Adrenal gland (tissue), 5 donors: ENCODE results near the gene PTK6.

ENCODE experiments used
- POLR2A ChIP-seq, 2 donors: fragments of 450-650 bp; IDR thresholded peaks; one replicate each; pipeline ENCODE4 v1.6.1; 2017; ENCODE audit warnings: antibody characterized with exemption in 2 of 2, mild to moderate bottlenecking in 2 of 2, moderate library complexity in 1 of 2
- TF ChIP-seq, protein P1 (sequence below), 6 experiments: fragments of 450-650 bp in 4 of 6; fragments of 200-600 bp in 2 of 6; sonication (generic) in 1 of 6; IDR thresholded peaks; 1 replicate in 5 of 6; 2 replicates in 1 of 6; pipeline versions ENCODE4 v1.5.1 to v1.8.0; 2016 to 2021; ENCODE audit warnings: antibody characterized with exemption in 6 of 6, mild to moderate bottlenecking in 2 of 6, moderate library complexity in 1 of 6
- donor health status: DM: no; HTN: no; CAD: no.

- TF ChIP-seq, protein P1, sequence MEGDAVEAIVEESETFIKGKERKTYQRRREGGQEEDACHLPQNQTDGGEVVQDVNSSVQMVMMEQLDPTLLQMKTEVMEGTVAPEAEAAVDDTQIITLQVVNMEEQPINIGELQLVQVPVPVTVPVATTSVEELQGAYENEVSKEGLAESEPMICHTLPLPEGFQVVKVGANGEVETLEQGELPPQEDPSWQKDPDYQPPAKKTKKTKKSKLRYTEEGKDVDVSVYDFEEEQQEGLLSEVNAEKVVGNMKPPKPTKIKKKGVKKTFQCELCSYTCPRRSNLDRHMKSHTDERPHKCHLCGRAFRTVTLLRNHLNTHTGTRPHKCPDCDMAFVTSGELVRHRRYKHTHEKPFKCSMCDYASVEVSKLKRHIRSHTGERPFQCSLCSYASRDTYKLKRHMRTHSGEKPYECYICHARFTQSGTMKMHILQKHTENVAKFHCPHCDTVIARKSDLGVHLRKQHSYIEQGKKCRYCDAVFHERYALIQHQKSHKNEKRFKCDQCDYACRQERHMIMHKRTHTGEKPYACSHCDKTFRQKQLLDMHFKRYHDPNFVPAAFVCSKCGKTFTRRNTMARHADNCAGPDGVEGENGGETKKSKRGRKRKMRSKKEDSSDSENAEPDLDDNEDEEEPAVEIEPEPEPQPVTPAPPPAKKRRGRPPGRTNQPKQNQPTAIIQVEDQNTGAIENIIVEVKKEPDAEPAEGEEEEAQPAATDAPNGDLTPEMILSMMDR (IDR thresholded peaks at IDR 0.05), result no peak
- TF ChIP-seq POLR2A (IDR thresholded peaks at IDR 0.05), result no peak
Observed at GRCh38 chr20:63487116-63487764, 49.9 kb downstream of the PTK6 start.
